ENCODE measurements around the gene VAV2.

VAV2 gene

DNA sequence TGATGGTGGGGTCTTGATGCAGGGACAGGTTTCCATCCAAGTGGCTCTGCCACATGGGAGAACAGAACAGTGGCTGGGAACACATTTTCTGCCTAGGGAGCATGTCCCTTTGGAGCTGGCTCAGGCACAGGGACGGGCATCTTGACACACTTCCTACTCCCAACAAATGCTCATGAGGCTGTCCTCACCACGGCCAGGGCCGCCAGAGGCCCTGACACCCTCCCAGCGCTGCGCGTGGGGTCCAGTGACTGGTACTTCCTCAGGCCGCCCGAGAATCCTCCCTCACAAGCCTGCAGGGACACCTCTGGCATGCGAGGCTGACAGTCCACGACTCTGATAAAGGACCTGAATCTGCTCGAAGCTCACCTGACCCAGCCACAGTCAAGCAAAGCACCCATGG, 193.0 kb downstream of the VAV2 start:
- TF ChIP-seq, protein P1, sequence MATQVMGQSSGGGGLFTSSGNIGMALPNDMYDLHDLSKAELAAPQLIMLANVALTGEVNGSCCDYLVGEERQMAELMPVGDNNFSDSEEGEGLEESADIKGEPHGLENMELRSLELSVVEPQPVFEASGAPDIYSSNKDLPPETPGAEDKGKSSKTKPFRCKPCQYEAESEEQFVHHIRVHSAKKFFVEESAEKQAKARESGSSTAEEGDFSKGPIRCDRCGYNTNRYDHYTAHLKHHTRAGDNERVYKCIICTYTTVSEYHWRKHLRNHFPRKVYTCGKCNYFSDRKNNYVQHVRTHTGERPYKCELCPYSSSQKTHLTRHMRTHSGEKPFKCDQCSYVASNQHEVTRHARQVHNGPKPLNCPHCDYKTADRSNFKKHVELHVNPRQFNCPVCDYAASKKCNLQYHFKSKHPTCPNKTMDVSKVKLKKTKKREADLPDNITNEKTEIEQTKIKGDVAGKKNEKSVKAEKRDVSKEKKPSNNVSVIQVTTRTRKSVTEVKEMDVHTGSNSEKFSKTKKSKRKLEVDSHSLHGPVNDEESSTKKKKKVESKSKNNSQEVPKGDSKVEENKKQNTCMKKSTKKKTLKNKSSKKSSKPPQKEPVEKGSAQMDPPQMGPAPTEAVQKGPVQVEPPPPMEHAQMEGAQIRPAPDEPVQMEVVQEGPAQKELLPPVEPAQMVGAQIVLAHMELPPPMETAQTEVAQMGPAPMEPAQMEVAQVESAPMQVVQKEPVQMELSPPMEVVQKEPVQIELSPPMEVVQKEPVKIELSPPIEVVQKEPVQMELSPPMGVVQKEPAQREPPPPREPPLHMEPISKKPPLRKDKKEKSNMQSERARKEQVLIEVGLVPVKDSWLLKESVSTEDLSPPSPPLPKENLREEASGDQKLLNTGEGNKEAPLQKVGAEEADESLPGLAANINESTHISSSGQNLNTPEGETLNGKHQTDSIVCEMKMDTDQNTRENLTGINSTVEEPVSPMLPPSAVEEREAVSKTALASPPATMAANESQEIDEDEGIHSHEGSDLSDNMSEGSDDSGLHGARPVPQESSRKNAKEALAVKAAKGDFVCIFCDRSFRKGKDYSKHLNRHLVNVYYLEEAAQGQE (IDR thresholded peaks at IDR 0.05; ENCODE audit: low read depth), result no peak
- TF ChIP-seq FOXM1 (IDR thresholded peaks at IDR 0.05; ENCODE audit: borderline replicate concordance, low read depth), result no peak
- TF ChIP-seq TEAD4 (IDR thresholded peaks at IDR 0.05), result no peak
- no peak for TF ChIP-seq YY1 (IDR thresholded peaks at IDR 0.05; ENCODE audit: low read depth)

DNA sequence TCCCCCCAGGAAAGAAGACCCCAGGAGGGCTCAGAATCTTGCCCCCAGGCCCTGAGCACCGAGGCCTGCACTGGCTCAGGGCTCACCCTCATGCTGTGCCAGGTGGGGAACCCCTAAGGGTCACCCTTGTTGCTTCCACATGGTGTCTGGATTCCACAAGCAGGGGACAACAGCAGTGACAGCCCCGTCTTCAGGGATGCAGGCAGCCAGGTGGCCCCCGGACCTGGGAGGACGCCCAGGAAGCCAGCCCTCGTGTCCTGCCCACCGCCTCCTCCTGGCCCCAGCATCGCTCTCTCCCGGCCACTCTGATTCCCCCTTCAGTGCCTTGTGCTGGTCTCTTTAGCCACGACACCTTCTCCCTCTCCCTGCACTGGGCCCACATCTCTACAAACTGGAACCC, 194.0 kb downstream of the VAV2 start:
- TF ChIP-seq RAD21 (IDR thresholded peaks at IDR 0.05; ENCODE audit: low read depth), result no peak
- TF ChIP-seq, protein P1 (IDR thresholded peaks at IDR 0.05; ENCODE audit: low read depth), result no peak
- TF ChIP-seq, protein P2, sequence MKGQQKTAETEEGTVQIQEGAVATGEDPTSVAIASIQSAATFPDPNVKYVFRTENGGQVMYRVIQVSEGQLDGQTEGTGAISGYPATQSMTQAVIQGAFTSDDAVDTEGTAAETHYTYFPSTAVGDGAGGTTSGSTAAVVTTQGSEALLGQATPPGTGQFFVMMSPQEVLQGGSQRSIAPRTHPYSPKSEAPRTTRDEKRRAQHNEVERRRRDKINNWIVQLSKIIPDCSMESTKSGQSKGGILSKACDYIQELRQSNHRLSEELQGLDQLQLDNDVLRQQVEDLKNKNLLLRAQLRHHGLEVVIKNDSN (IDR thresholded peaks at IDR 0.05), result no peak
- no peak for TF ChIP-seq TCF12 (IDR thresholded peaks at IDR 0.05; ENCODE audit: low read depth)
- TF ChIP-seq, protein P3, sequence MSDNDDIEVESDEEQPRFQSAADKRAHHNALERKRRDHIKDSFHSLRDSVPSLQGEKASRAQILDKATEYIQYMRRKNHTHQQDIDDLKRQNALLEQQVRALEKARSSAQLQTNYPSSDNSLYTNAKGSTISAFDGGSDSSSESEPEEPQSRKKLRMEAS (IDR thresholded peaks at IDR 0.05), result no peak
- no peak for TF ChIP-seq NFIC (IDR thresholded peaks at IDR 0.05)
- TF ChIP-seq ZBTB7A (IDR thresholded peaks at IDR 0.05; ENCODE audit: low read depth), result no peak
- no peak for TF ChIP-seq CEBPB (IDR thresholded peaks at IDR 0.05)
- TF ChIP-seq FOXM1 (IDR thresholded peaks at IDR 0.05; ENCODE audit: borderline replicate concordance, low read depth), result no peak

DNA sequence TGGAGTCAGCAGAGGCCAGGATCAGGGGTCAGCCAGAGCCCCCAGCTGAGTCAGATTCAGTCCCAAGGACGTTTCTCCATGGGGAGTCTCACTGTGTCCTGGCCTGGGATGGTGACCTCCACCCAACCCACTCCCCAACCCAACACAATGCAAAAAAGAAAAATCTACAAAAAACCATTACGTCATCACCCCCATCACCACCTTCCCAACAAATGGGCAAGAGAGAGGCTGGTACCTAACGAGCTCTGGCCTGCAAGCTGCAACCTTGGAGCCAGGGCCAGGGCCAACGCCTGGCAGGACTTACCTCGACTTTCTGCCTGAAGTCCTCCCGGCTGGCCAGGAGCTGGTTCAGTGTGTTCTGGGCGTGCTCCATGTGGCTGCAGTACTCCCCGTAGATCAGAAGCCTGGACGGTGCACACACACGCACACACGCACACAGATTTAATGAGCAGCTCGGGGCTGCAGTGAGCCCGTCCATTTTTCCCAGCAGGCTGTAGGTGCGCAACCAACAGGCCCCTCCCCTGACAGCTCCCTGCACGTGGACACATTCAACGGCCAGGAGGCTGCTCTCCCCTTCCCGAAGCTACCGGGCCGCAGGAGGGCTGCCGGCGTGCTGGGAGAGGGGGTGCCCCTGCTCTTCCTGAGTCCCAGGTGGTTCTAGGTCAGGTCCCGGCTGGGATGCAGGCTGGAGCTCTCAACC, 194.6 kb downstream of the VAV2 start:
- no peak for TF ChIP-seq CREB1 (IDR thresholded peaks at IDR 0.05; ENCODE audit: low read depth)
- TF ChIP-seq, protein P3 (IDR thresholded peaks at IDR 0.05), result no peak
- no peak for TF ChIP-seq ZBTB7A (IDR thresholded peaks at IDR 0.05; ENCODE audit: low read depth)
- TF ChIP-seq TCF12 (IDR thresholded peaks at IDR 0.05; ENCODE audit: low read depth), result no peak
- TF ChIP-seq FOXM1 (IDR thresholded peaks at IDR 0.05; ENCODE audit: borderline replicate concordance, low read depth), result no peak
- no peak for TF ChIP-seq TAF1 (IDR thresholded peaks at IDR 0.05; ENCODE audit: low read depth)
- TF ChIP-seq RAD21 (IDR thresholded peaks at IDR 0.05; ENCODE audit: low read depth), result no peak
- TF ChIP-seq, protein P1 (IDR thresholded peaks at IDR 0.05; ENCODE audit: low read depth), result no peak
- no peak for TF ChIP-seq EP300 (IDR thresholded peaks at IDR 0.05; ENCODE audit: borderline replicate concordance)
- no peak for TF ChIP-seq CEBPB (IDR thresholded peaks at IDR 0.05)
- TF ChIP-seq YY1 (IDR thresholded peaks at IDR 0.05; ENCODE audit: low read depth), result no peak
- TF ChIP-seq TEAD4 (IDR thresholded peaks at IDR 0.05), result no peak
- TF ChIP-seq EGR1 (IDR thresholded peaks at IDR 0.05), result no peak

DNA sequence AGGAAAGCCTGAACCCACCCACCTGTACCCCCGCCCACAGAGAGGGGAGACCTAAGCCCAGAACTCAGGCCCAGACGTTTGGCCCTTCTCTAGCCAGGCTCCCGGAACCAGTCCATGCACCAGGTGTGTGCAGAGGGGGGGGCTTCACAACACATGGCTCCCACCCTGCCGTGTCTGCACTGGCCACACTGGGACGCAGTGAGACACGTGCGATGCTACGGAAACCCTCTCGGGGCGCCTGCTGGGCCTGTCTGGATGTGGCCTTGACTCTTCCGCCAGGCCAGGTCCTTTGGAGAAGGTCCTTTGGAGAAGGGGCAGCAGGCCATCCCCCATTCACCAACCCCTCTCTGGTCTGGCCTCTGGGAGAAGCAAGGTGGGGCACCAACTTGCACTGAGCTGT, 195.6 kb downstream of the VAV2 start:
- TF ChIP-seq FOXM1 (IDR thresholded peaks at IDR 0.05; ENCODE audit: borderline replicate concordance, low read depth) (no peak), NFIC (IDR thresholded peaks at IDR 0.05) (no peak), TEAD4 (IDR thresholded peaks at IDR 0.05) (no peak), RAD21 (IDR thresholded peaks at IDR 0.05; ENCODE audit: low read depth) (no peak), ZBTB7A (IDR thresholded peaks at IDR 0.05; ENCODE audit: low read depth) (no peak), TCF12 (IDR thresholded peaks at IDR 0.05; ENCODE audit: low read depth) (no peak), CREB1 (IDR thresholded peaks at IDR 0.05; ENCODE audit: low read depth) (no peak), TAF1 (IDR thresholded peaks at IDR 0.05; ENCODE audit: low read depth) (no peak), CEBPB (IDR thresholded peaks at IDR 0.05) (no peak), EP300 (IDR thresholded peaks at IDR 0.05; ENCODE audit: borderline replicate concordance) (no peak), YY1 (IDR thresholded peaks at IDR 0.05; ENCODE audit: low read depth) (no peak), EGR1 (IDR thresholded peaks at IDR 0.05) (no peak)
- TF ChIP-seq, protein P3 (IDR thresholded peaks at IDR 0.05), result no peak
- TF ChIP-seq, protein P1 (IDR thresholded peaks at IDR 0.05; ENCODE audit: low read depth), result no peak
- TF ChIP-seq, protein P2 (IDR thresholded peaks at IDR 0.05), result no peak
